Measurements from ENCODE around the gene SPECC1.
"Not testable (repeated sequence)": the region's sequence is repeated elsewhere in the genome, so short reads cannot be mapped to it uniquely, and the experiment has no call there.

The SPECC1 gene

DNA sequence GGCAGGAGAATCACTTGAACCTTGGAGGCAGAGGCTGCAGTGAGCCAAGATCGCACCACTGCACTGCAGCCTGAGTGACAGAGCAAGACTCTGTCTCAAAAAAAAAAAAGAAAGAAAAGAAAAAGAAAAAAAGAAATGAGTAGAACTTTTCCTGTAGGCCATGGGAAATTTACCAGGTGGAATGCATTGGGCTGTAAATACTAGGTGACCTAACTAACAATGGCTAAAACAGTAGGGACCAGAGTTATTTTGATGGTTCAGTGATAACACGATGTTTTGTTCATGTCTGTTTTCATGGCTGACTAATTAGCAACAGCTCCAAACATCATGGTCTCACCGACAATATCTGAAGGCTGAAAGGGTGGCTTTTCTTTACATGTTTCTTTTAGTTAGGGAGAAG lies 318.6 kb downstream of the SPECC1 start:
- not testable (repeated sequence) for DNase-seq

- DNase-seq, result not testable (repeated sequence)
Measured at GRCh38 chr17:20351405-20351804, 342.2 kb downstream of the SPECC1 start.

DNA sequence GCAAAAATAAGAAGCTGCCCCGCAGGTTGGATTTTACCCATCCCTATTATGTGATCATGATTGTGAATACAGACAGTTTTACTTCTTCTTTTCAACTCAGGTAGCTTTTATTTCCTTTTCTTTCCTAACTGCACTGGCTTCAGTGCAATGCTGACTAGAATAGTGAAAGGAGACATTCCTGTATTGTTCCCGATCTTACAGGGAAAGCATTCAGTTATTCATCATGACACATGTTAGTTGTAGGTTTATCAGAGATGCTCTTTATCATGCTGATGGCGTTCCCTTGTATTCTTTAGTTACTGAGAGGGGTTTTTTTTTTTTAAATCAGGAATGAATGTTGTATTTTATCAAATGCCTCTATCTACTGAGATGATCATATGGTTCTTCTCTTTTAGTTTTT lies 343.4 kb downstream of the SPECC1 start:
- DNase-seq, result not testable (repeated sequence)

GRCh38 chr17:20363846-20364245 lies 354.7 kb downstream of the SPECC1 start:
- not testable (repeated sequence) for DNase-seq

Measured in activated T-cell treated with anti-CD3 and anti-CD28 coated beads, Interleukin-2, amount 50 U/mL, for 48 hours (primary cell).